Measurements from ENCODE around the gene FOXP1. TPM values are rescaled to one million over a fixed set of nuclear protein-coding genes. Genes with fewer than 3 reads are reported as not detected.

Gene FOXP1
- total RNA-seq, 4 donors from 2014 or later = 54.2 to 152 (median 129) TPM

DNA sequence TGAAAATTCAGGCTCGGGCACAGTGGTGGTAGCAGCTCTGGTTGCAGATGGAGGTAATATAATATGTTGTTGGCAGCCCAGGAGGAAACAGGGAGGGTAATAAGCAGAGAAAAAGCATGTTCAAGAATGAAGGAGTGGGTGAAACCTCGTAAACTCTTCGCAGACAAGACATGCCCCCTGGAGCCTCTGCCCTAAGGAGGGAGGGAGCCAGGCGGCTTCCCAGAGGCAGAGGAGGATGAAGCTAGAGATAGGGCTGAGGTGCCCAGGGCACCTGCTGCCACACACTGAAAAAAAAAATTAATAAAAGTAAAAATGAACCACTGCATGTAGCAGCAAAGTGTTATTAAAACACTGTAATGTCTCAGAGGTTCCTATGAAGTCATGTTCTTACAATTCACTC, 137.3 kb downstream of the FOXP1 start:
- intact Hi-C loops (cut with DNase I; ENCODE audit: low total_unique reads) = no loop called here
- no peaks in the 10 kb centered on the region for H3K4me1 ChIP-seq
- H3K4me3 ChIP-seq = no peak overlapping the region
- no peak overlapping the region for H3K27ac ChIP-seq
- H3K9me3 ChIP-seq = no peaks in the 10 kb centered on the region
- DNase-seq = no peak
- H3K36me3 ChIP-seq = no peaks in the 10 kb centered on the region
- no peaks in the 10 kb centered on the region for H3K27me3 ChIP-seq
- TF ChIP-seq, protein P1, sequence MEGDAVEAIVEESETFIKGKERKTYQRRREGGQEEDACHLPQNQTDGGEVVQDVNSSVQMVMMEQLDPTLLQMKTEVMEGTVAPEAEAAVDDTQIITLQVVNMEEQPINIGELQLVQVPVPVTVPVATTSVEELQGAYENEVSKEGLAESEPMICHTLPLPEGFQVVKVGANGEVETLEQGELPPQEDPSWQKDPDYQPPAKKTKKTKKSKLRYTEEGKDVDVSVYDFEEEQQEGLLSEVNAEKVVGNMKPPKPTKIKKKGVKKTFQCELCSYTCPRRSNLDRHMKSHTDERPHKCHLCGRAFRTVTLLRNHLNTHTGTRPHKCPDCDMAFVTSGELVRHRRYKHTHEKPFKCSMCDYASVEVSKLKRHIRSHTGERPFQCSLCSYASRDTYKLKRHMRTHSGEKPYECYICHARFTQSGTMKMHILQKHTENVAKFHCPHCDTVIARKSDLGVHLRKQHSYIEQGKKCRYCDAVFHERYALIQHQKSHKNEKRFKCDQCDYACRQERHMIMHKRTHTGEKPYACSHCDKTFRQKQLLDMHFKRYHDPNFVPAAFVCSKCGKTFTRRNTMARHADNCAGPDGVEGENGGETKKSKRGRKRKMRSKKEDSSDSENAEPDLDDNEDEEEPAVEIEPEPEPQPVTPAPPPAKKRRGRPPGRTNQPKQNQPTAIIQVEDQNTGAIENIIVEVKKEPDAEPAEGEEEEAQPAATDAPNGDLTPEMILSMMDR (IDR thresholded peaks at IDR 0.05) = no peak
- no peak for TF ChIP-seq POLR2A (IDR thresholded peaks at IDR 0.05)

DNA sequence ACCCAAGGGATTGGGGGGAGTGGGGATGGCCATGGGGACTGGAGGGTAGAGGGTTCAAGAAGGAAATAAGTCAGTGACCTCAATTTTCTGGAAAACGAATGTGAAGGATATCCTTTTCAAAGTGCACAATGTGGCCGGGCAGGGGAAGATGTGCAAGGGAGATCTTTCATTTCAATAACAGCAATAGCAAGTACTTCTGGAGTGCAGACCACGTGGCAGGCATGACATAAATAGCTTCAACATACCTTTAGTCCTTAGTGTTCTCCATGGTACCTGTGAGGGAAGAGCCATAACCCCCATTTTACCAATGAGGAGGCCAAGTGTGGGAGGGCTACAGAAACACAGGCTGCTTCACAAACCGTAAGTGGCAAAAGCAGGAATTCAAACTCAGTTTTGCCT, 138.7 kb downstream of the FOXP1 start:
- no peak overlapping the region for H3K27ac ChIP-seq
- H3K27me3 ChIP-seq = no peaks in the 10 kb centered on the region
- no peaks in the 10 kb centered on the region for H3K36me3 ChIP-seq
- no peak overlapping the region for H3K4me3 ChIP-seq
- TF ChIP-seq, protein P1 (IDR thresholded peaks at IDR 0.05) = no peak
- no peak for TF ChIP-seq POLR2A (IDR thresholded peaks at IDR 0.05)
- DNase-seq = no peak
- H3K9me3 ChIP-seq = no peaks in the 10 kb centered on the region
- H3K4me1 ChIP-seq = no peaks in the 10 kb centered on the region
- intact Hi-C loops (cut with DNase I; ENCODE audit: low total_unique reads) = no loop called here

DNA sequence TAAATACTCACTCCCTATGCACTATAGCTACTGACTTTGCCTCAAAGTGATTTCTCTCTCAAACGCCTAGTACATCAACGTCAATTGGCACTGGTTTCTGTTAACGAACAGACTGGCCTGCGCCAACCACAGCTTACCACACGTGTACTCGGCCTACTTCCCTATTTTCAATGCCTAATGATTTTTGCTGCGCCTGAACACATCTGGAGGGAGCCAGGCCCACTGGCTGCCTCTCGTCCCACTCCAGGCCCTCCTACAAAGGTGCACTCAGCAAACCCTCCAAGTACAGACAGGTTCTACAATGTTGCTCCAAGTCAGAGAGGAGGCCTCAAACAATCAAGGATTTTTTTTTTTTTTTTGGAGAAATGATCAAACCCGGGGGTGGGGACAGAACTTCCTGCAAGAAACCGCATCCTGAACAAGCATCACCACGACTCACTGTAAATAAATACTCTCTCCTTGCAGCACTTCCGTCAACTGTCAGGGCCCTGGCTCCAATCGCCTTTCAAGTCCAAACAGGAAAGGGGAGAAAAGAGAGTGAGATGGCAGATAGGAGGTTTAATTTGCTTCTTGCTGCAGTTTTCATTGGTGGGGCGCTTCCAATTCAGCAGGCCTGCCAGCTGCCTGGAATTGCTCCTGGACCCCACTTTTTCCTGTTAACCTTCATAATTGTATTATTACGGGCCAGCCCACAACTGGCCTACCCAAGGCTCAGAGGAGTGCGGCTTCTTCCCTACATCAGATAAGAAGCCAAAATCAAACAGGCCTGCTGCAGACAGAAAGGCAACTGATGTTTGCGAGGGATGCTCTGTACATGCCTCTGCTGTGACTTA, 139.3 kb downstream of the FOXP1 start:
- peak overlapping the region in 1 of 2 donors; percentile 16 for H3K27ac ChIP-seq
- no peaks in the 10 kb centered on the region for H3K27me3 ChIP-seq
- no peak overlapping the region for H3K4me3 ChIP-seq
- H3K9me3 ChIP-seq = no peaks in the 10 kb centered on the region
- no peaks in the 10 kb centered on the region for H3K36me3 ChIP-seq
- DNase-seq = no peak
- H3K4me1 ChIP-seq = no peaks in the 10 kb centered on the region
- TF ChIP-seq POLR2A (IDR thresholded peaks at IDR 0.05) = no peak
- TF ChIP-seq, protein P1 (IDR thresholded peaks at IDR 0.05) = no peak
- intact Hi-C loops (cut with DNase I; ENCODE audit: low total_unique reads) = no loop called here

DNA sequence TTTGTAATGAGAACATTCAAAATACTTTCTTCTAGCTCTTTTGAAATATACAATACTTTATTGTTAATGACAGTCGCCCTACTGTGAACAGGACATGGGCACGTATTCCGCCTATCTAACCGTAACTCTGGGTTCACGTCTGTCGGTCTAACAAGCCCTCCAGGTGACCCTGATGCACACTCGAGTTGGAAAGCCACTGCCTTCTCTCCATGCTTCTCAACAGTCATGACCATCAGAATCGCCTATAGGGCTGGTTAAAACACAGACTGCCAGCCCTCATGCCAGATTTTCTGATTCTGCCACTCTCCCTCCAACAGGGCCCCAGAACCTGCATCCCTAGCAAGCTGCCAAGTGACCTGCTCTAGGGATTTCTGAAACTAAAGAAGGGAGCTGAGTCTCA, 140.2 kb downstream of the FOXP1 start:
- Histone ChIP-seq H3K9me3 (no peaks in the 10 kb centered on the region), H3K27me3 (no peaks in the 10 kb centered on the region), H3K27ac (no peak overlapping the region), H3K36me3 (no peaks in the 10 kb centered on the region), H3K4me1 (no peaks in the 10 kb centered on the region), H3K4me3 (no peak overlapping the region)
- intact Hi-C loops (cut with DNase I; ENCODE audit: low total_unique reads) = no loop called here
- TF ChIP-seq, protein P1 (IDR thresholded peaks at IDR 0.05) = no peak
- DNase-seq = no peak

DNA sequence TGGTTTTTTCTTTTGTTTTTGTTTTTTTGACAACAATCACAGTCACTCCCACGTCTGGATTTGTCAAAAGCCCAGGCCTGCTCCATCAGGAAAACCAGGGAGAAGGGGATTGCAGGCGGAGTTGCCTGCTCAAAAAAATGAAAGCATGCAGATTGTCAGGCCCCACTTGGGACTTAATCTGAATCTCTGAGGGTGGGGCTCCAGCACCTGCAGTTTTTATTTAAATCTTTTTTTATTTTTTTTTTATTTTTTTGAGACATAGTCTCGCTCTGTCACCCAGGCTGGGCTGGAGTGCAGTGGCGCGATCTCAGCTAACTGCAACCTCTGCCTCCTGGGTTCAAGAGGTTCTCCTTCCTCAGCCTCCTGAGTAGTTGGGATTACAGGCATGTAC, 140.9 kb downstream of the FOXP1 start:
- H3K27ac ChIP-seq = no peak overlapping the region
- intact Hi-C loops (cut with DNase I; ENCODE audit: low total_unique reads) = no loop called here

More for the DNA sequence above, 140.9 kb downstream of the FOXP1 start:
- no peaks in the 10 kb centered on the region for H3K27me3 ChIP-seq
- no peaks in the 10 kb centered on the region for H3K4me1 ChIP-seq
- DNase-seq = no peak
- no peaks in the 10 kb centered on the region for H3K36me3 ChIP-seq
- H3K9me3 ChIP-seq = no peaks in the 10 kb centered on the region
- no peak overlapping the region for H3K4me3 ChIP-seq
- TF ChIP-seq POLR2A (IDR thresholded peaks at IDR 0.05) = no peak
- TF ChIP-seq, protein P1 (IDR thresholded peaks at IDR 0.05) = no peak

Data from uterus (tissue), 4 donors.